ENCODE results near the gene POLR1E.

Gene POLR1E

GRCh38 chr9:37539634-37540033, 53.9 kb downstream of the POLR1E start:
- no peak for DNase-seq
- TF ChIP-seq CTCF (IDR thresholded peaks at IDR 0.05; ENCODE audit: low read depth, low read length), result no peak
- Histone ChIP-seq H3K27me3 (ENCODE audit: insufficient read depth, low read depth, severe bottlenecking) (no peaks in the 10 kb centered on the region), H3K9me3 (ENCODE audit: severe bottlenecking) (no peaks in the 10 kb centered on the region), H3K36me3 (peaks cover 88% of the 10 kb centered on the region), H3K4me3 (ENCODE audit: low read depth, low read length) (no peak overlapping the region), H3K27ac (no peak overlapping the region)

DNA sequence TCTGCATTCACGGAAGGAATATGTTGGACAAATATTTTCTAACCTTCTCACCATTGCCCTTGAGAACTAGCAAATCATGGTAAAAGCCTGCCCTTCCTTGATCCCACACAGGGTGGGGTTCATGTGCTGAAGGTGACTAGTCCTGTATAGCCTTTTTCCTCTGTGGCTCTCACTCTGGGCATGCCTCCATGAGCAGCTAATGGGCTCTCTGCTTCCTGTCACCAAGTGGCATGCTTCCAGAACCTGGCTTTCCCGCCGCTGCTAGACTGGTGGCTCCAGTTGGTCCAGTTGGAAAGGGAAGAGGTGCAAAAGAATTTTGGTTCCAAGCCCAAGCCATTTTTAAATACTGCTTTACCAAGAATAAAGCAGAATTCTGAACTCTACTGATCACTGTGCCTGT, 54.9 kb downstream of the POLR1E start:
- Histone ChIP-seq H3K9me3 (ENCODE audit: severe bottlenecking) (no peaks in the 10 kb centered on the region), H3K36me3 (peaks cover 84% of the 10 kb centered on the region), H3K4me3 (ENCODE audit: low read depth, low read length) (no peak overlapping the region), H3K27ac (no peak overlapping the region), H3K27me3 (ENCODE audit: insufficient read depth, low read depth, severe bottlenecking) (no peaks in the 10 kb centered on the region)
- no peak for DNase-seq
- TF ChIP-seq CTCF (IDR thresholded peaks at IDR 0.05; ENCODE audit: low read depth, low read length), result no peak

- peaks cover 81% of the 10 kb centered on the region for H3K36me3 ChIP-seq
- no peaks in the 10 kb centered on the region for H3K27me3 ChIP-seq (ENCODE audit: insufficient read depth, low read depth, severe bottlenecking)
- H3K4me3 ChIP-seq (ENCODE audit: low read depth, low read length), result no peak overlapping the region
- DNase-seq, result no peak
- H3K9me3 ChIP-seq (ENCODE audit: severe bottlenecking), result no peaks in the 10 kb centered on the region
- no peak for TF ChIP-seq CTCF (IDR thresholded peaks at IDR 0.05; ENCODE audit: low read depth, low read length)
- H3K27ac ChIP-seq, result no peak overlapping the region
Measured at GRCh38 chr9:37541465-37541864, 55.7 kb downstream of the POLR1E start.

GRCh38 chr9:37542488-37542887, 56.7 kb downstream of the POLR1E start:
- Histone ChIP-seq H3K9me3 (ENCODE audit: severe bottlenecking) (no peaks in the 10 kb centered on the region), H3K27ac (no peak overlapping the region), H3K27me3 (ENCODE audit: insufficient read depth, low read depth, severe bottlenecking) (no peaks in the 10 kb centered on the region), H3K4me3 (ENCODE audit: low read depth, low read length) (no peak overlapping the region), H3K36me3 (peaks cover 81% of the 10 kb centered on the region)
- TF ChIP-seq CTCF (IDR thresholded peaks at IDR 0.05; ENCODE audit: low read depth, low read length), result no peak
- DNase-seq, result no peak

GRCh38 chr9:37542895-37543294, 57.1 kb downstream of the POLR1E start:
- no peak for TF ChIP-seq CTCF (IDR thresholded peaks at IDR 0.05; ENCODE audit: low read depth, low read length)
- no peak overlapping the region for H3K4me3 ChIP-seq (ENCODE audit: low read depth, low read length)
- H3K9me3 ChIP-seq (ENCODE audit: severe bottlenecking), result no peaks in the 10 kb centered on the region
- no peak for DNase-seq
- H3K27ac ChIP-seq, result no peak overlapping the region
- H3K27me3 ChIP-seq (ENCODE audit: insufficient read depth, low read depth, severe bottlenecking), result no peaks in the 10 kb centered on the region
- peaks cover 81% of the 10 kb centered on the region for H3K36me3 ChIP-seq

- Histone ChIP-seq H3K27ac (no peak overlapping the region), H3K27me3 (ENCODE audit: insufficient read depth, low read depth, severe bottlenecking) (no peaks in the 10 kb centered on the region), H3K4me3 (ENCODE audit: low read depth, low read length) (no peak overlapping the region), H3K36me3 (peaks cover 81% of the 10 kb centered on the region), H3K9me3 (ENCODE audit: severe bottlenecking) (no peaks in the 10 kb centered on the region)
- no peak for DNase-seq
- TF ChIP-seq CTCF (IDR thresholded peaks at IDR 0.05; ENCODE audit: low read depth, low read length), result no peak
Measured at GRCh38 chr9:37543468-37543867, 57.7 kb downstream of the POLR1E start.
